ENCODE measurements around the gene PLAU. TPM values are rescaled to one million over a fixed set of nuclear protein-coding genes. Genes with fewer than 3 reads are reported as not detected.
"Not testable (repeated sequence)": the region's sequence is repeated elsewhere in the genome, so short reads cannot be mapped to it uniquely, and the experiment has no call there.

Gene PLAU
- total RNA-seq, 1 donor from 2014 or later, result 64.7 TPM

DNA sequence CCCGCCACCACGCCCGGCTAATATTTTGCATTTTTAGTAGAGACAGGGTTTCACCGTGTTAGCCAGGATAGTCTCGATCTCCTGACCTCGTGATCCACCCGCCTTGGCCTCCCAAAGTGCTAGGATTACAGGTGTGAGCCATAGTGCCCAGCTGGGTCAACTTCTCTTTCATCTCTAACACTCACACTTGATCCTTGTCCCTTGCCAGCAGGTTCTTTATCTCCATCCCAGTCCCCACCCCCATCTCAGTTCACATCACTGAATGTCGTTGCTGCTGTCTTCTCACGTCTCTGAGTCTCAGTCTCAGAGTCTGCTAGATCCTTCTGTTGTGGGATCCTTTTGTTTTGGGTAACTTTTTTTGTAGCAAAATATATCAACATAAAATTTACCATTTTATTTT, 15.6 kb upstream of the PLAU start:
- not testable (repeated sequence) for DNase-seq (ENCODE audit: low spot score)

DNA sequence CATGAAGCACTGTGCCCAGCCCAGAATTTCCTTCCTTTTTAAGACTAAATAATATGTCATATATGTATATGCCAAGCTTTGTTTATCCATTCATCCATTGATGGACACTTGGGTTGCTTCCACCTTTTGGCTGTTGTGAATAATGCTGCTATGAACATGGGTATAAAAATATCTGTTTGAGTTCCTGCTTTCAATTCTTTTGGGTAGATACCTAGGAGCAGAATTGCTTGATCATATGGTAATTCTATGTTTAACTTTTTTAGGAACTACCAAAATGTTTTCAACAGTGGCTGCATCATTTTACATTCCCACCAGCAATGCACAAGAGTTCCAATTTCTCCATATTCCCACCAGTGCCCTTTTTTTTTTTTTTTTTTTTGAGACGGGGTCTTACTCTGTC, 13.2 kb upstream of the PLAU start:
- no peak for DNase-seq (ENCODE audit: low spot score)

DNA sequence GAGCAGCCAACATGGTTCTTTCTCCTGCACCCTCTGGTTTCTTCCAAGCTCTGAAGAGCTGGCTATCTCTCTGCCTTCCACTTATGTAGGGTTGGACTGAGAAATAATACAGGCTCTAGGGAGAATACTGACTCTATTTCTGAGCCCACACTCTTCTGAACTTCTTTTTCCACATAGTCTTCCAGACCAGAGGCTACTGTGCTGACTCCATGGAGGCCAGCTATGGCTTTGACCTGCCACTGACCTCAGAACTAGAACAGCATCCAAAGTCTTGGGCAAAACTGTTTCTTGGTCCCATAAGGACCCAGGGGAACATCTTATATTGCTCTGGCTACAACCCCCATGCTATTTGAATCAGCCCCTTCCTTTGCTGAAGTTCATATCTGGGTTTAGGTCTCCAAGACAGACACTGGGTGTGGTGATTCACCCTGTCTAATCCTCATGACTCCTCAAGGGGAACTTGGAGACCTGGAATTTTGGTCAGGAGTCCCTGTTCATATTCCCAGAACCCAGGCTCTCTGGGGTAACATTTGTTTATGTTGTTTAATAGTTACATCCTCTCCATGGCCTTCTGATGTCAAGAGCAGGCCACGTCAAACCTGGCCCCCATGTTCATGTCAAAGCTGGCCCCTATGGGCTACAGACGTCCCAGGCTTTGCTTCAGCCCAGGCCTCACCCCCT, 12.1 kb upstream of the PLAU start:
- DNase-seq (ENCODE audit: low spot score), result no peak

DNA sequence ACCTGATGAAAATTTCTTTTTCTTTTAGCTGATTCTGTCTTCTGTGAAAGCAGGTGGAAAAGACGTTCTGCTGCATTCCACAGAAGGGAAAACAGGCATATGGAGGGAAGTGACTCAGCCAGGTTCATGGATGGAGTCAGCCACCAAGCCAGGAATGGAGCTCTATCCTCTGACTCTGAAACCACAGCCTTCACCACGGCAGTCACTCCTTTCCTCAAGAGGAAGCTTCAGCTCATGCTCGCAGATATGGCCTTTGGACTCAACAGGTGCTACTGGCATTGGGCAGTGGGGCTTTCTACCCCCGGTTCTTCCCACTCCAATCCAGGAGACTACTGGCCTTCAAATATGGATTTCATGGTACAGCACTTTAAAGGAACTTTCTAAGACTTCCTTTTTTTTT, 11.5 kb upstream of the PLAU start:
- no peak for DNase-seq (ENCODE audit: low spot score)

DNA sequence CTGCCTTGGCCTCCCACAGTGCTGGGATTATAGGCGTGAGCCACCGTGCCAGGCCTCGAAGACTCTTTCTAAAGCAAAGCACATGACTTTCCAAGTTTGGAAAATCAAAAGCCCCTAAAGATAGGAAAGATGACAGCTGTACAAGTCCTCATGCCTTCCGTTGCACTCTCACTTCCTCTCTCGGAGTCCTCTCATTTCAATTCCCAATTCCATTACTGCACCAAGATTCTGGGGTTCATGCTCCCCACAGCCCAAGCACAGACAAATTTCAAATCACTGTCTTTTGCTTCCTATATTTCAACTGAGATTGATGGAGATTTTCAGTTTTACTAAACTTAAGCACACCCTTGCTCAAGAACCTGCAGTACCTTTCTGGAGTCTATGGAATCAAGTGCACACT, 10.9 kb upstream of the PLAU start:
- no peak for DNase-seq (ENCODE audit: low spot score)

DNA sequence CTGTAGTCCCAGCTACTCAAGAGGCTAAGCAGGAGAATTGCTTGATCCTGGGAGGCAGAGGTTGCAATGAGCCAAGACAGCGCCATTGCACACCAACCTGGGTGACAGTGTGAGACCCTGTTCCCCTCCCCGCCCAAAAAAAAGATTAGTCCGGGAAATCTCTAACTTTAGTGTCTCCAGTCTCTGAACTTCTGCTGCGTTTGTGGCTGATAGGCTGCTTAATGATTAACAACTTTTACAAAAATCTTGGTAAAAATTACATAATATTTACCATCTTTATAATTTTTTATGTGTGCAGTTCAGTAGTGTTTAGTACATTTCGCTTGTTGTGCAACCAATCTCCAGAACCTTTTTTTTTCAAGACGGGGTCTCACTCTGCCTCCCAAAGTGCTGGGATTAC, 9.7 kb upstream of the PLAU start:
- DNase-seq (ENCODE audit: low spot score), result no peak

DNA sequence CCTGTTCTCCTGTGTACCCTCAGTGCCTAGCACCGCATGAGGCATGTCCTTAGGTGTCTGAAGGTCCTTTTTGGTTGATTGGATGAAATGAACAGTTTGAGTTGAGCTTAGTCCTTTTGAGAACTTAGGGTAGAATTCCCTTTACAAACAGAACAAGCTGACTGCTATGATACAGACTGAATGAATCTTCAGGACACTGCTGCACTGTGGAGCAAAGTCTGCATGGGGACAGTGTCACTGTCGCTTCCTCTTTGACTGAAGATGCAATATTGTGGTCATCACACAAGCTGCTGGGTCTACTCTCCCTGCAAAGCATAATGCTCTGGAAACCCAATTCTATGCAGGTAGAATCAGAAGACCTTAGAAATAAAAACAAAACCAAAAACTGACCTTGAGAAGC, 8.6 kb upstream of the PLAU start:
- no peak for DNase-seq (ENCODE audit: low spot score)

DNA sequence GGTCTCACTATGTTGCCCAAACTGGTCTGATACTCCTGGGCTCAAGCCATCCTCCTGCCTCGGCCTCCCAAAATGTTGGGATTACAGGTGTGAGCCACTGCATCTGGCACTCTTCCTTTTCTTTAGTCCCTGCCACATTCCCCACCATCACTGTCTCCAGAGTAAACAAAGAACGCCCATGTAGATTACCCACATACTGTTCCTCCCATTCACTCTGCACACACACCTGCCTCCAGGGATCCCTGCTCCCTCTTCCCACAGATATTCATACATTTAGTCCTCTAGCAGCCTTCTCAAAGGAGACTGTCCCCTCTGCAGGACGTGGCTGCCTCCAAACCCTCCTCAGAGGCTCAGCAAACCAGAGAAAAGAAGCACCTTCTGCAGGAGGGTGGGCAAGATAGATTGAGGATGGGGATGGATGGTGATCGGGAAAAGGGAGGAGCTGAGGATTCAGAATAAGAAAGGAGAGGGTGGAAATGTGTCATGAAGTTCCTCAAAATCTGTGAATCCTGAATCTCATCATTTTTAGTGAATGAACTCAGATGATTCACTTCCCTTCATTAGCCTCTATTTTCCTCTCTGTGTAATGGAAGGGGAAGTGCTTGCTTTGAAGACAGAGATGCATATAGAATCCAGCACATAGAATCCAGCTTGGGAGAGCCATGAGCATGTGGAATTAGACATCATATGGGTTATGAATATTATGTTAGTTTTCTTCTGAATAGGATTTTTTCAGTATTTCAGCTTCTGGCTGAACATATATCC, 5.5 kb upstream of the PLAU start:
- no peak for DNase-seq (ENCODE audit: low spot score)

DNA sequence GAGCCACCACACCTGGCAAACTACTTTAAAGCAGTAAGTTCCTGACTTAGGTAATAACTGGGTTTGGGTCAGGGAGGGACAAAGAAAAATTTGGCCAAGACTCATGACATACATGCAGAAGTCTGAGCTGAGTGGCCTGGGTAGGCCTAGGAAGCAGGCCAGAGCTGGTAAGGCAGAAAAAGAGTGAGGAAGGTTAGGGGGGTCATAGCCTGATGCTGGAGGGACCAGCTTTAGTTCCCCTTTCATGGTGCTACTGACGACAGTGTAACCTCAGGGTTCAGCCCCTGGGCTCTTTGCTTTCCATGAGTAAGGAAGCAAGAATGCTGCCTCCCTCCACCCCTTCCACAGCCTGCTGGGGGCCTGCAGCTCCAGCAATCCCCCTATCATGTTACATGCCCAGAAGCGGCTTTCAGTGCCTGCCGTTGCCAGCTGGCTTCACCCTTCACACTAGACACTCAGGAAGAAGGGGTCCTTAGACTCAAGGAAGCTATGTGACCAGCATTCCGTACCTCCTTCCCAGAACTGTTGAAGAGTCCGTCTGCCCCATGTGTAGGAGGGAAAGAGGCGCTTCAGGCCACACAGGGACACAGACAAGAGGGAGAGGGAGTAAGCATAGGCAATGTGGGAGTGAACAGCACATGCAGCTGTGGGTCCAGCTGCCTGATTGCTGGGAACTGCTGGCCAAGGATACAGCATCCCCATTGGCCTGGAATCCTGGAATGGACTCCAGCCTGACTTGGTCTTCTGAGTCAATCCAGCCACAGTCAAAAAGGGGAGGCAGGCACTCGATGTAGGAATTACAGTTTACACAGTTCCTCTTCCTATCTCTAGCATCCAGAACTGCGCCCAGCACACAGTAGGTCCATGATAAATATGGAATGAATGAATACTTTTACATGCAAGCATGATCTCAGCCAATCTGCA, 4.1 kb upstream of the PLAU start:
- no peak for DNase-seq (ENCODE audit: low spot score)

DNA sequence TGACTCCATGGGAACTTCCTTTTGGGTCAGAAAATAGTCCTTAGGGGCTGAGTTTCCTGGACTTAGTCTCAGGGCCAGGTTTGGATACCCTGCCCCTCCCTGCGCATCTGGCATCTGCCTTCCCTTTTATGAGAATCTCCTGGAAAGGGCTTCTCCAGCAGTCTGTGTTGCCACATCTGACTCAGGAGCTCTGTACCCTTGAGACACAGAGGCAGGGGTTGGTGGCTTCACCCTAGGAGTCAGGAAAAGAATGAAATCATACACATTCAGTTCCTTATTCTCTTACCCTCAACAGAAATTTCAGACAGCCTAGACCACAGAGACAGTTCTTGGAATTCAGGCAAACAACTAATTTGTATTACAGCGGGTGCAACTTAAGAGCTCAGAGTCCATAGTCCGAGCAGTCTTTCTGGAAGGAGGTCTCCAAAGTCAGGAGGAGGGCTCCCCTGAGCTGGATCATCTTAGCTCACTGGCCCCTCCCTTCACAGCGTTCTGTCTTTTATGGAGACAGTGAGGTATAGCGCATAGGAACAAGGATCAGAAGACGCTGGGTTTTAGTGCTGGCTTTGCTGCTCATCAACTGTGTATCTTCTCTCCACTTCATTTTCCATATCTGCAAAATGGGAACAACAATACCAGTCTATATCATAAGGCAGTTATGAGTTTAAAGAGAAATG, 3.0 kb upstream of the PLAU start:
- DNase-seq (ENCODE audit: low spot score), result no peak

DNA sequence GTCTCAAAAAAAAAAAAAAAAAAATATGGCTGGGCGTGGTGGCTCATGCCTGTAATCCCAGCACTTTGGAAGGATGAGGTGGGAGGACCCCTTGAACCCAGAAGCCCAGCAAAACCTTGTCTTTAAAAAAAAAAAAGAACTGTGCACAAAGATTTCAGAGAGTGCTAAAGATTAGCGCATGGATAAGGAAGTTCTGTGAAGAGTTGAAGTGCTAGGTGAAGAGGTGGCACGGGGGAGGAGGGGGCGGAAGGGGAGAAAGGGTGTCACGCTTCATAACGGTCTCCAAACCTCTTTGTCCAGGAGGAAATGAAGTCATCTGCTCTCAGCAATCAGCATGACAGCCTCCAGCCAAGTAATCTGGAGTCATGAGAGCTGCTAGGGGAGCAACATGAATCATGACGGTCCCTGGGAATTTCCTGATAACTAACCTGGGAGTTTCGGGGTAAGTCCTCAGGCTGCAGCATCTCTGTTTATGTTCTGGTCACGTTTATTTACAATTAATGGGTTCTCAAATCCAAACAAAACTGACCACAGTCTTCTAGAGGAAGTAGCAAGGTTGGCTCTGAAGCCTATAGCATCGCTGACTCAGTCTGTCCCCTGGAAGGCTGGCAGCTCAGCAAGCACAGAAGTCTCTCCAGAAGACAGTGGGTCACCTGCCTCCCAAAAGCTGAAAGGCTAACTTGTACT, 1.9 kb upstream of the PLAU start:
- no peak for DNase-seq (ENCODE audit: low spot score)

DNA sequence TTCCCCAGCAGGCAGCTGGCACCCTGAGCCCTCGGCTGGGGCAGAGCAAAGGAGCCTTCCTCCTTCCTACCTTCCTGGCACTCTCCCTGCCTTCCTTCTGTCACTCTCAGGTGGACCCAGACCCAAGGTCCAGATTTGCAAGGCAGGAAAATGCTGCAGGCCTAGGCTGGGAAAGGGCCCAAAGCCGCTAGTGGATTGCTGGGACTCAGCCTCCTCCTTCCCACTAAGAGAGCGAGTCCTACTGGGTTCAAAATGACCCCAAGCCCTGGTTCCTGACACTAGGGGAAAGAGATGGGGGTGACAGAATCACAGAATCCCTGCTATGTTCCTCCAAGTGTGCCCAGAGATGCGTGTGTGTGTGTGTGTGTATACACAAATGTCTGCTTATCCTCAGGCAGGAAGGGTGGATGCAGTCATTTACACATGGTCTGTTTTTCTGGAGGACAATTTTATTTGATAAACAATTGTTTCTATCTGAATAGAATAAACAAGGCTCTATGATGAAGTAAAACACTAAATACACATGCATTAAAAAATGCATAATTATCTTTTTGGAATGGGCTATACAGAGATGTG, 1.3 kb upstream of the PLAU start:
- DNase-seq (ENCODE audit: low spot score), result no peak

DNA sequence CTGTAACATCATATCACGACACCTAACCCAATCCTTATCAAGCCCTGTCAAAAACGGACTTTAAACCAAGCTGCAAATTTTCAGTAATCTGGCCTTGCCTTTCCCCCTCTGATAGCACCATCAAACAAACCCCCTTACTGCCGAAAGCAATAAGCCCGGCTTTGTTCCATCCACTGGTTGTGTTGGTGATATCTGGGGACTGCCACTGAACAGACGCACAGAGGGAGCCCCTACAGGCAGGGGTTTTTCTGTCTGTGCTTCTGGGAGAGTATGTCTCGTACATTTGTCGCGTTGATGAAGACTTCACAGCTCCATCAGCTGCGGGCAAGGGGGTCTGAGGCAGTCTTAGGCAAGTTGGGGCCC, 550 bp upstream of the PLAU start:
- no peak for DNase-seq (ENCODE audit: low spot score)

DNA sequence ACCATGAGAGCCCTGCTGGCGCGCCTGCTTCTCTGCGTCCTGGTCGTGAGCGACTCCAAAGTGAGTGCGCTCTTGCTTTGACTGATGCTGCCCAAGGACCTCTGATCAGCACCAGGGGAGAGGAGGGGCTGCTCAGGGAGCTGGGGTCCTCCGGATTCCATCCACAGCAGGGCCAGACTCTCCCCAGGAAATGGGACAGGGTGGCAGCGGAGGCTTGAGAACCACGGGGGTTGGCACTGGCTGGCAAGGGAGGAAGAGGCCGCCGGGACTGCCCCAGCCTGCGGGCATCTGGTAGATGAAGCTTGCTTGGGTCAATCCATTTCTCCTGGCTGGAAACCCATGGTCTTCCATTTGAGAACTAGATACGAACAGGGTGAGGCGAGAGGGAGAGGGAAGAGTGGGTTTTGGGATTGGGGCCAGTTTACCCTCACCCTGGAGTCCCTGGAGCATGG, 647 bp downstream of the PLAU start:
- DNase-seq (ENCODE audit: low spot score), result no peak

DNA sequence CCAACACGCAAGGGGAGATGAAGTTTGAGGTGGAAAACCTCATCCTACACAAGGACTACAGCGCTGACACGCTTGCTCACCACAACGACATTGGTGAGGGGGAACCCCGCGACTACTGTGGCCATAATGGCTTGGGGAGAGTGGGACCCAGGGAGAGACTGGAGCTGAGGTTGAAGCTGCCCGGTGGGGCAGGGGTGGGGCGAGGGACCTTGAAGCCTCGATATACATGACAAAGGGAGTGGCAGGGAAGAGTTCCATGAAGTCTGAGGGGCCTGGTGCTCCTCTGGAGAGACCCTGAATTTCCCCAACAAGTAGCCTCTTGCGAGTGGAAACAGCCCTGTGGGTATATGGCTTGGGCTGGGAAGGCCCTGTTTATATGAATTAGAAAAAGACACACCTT, 3.1 kb downstream of the PLAU start:
- no peak for DNase-seq (ENCODE audit: low spot score)

DNA sequence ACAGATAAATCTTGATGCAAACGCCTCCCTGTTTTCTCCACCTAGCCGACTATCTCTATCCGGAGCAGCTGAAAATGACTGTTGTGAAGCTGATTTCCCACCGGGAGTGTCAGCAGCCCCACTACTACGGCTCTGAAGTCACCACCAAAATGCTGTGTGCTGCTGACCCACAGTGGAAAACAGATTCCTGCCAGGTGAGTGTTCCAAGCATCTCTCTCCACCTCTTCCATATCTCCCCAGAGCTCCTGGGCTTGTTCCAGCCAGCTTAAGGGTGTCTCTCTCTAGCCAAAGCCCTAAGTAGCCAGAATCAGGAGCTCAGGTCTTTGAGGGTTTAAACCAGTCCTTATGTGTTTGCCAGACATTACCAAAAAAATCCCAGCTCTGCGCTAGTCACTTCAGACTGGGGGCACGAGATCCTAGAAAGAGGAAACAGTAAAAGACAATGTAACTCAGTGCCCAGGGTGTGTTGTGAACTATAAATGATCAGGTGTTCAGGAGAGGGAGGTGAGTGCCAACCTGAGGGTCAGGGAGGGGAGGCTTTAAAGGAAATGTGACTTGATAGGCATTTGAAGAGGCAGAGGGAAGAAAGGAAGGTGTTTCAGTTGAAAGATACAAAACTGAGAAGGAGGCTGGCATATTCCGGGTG, 4.4 kb downstream of the PLAU start:
- DNase-seq (ENCODE audit: low spot score), result no peak

DNA sequence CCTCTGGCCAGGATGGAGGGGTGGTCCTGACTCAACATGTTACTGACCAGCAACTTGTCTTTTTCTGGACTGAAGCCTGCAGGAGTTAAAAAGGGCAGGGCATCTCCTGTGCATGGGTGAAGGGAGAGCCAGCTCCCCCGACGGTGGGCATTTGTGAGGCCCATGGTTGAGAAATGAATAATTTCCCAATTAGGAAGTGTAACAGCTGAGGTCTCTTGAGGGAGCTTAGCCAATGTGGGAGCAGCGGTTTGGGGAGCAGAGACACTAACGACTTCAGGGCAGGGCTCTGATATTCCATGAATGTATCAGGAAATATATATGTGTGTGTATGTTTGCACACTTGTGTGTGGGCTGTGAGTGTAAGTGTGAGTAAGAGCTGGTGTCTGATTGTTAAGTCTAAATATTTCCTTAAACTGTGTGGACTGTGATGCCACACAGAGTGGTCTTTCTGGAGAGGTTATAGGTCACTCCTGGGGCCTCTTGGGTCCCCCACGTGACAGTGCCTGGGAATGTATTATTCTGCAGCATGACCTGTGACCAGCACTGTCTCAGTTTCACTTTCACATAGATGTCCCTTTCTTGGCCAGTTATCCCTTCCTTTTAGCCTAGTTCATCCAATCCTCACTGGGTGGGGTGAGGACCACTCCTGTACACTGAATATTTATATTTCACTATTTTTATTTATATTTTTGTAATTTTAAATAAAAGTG, 6.0 kb downstream of the PLAU start:
- no peak for DNase-seq (ENCODE audit: low spot score)

DNA sequence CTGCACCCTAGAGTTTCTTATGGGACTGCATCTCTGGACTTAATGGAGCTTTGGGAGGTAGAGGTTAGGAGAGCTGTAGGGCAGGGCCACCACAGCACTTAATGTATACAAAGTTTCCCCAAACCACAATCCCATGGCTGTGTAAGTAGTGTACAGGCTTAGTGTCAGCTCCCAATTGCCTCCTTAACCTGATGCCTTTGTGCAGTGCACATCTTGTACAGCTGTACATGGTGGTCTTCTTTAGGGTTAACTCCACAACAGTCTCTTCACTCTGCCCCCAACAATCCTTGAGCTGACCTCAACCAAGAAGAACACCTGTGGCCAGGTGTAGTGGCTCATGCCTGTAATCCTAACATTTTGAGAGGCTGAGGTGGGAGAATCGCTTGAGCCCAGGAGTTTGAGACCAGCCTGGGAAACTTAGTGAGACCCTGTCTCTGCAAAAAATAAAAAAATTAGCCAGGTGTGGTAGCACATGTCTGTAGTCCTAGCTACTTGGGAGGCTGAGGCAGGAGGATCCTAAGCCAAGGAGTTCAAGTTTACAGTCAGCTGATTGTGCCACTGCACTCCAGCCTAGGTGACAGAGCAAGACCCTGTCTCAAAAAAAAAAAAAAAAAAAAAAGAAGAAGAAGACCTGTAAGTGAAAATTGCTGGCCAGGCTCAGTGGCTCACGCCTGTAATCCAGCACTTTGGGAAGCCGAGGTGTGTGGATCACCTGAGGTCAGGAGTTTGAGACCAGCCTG, 6.8 kb downstream of the PLAU start:
- DNase-seq (ENCODE audit: low spot score), result no peak

DNA sequence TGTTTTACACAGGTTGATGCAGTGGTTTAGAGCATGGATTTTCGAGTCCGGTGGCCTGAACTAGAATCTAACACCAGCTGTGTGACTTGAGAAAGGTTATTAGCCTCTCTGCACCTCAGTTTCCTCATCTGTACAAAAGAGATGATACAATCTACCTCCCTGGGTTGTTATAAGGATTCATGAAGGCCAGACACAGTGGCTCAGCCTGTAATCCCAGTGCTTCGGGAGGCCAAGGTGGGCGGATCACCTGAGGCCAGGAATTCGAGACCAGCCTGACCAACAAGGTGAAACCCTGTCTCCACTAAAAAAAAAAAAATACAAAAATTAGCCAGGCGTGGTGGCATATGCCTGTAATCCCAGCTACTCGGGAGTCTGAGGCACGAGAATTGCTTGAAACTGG, 8.5 kb downstream of the PLAU start:
- DNase-seq (ENCODE audit: low spot score), result not testable (repeated sequence)
